GM12878 (cell line): Measurements from ENCODE around the gene DYNLT2. TPM values are rescaled to one million over a fixed set of nuclear protein-coding genes. Genes with fewer than 3 reads are reported as not detected.

ENCODE experiments used
- CBX5 ChIP-seq: sonication (generic); IDR thresholded peaks from 2 replicates; pipeline ENCODE4 v1.6.1; 2016; ENCODE audit warnings: low read depth, moderate library complexity, mild to moderate bottlenecking, inconsistent platforms
- CEBPZ ChIP-seq: fragments of 150-350 bp; IDR thresholded peaks from 2 replicates; pipeline ENCODE4 v1.6.1; 2016; ENCODE audit warnings: low read depth, low read length
- CHD4 ChIP-seq: fragments of 200-600 bp; sonication (generic); IDR thresholded peaks from 2 replicates; pipeline ENCODE4 v1.6.1; 2016; ENCODE audit warnings: mild to moderate bottlenecking
- E4F1 ChIP-seq: fragments of 450-650 bp; IDR thresholded peaks from 2 replicates; pipeline ENCODE4 v1.6.1; 2018; ENCODE audit warnings: borderline replicate concordance, mild to moderate bottlenecking; ENCODE audit not compliant: partially characterized antibody
- ETV6 ChIP-seq, 2 experiments: fragments of 450-650 bp in 1 of 2; IDR thresholded peaks in 1 of 2; conservative IDR thresholded peaks in 1 of 2; 2 replicates each; pipeline ENCODE4 v1.6.1; 2014; ENCODE audit warnings: antibody characterized with exemption in 1 of 2, borderline replicate concordance in 1 of 2, low read depth in 1 of 2, mild to moderate bottlenecking in 1 of 2, moderate library complexity in 1 of 2
- IKZF2 ChIP-seq, 2 experiments: fragments of 450-650 bp; IDR thresholded peaks; 2 replicates each; pipeline ENCODE4 v1.6.1; 2017; ENCODE audit warnings: mild to moderate bottlenecking in 2 of 2, moderate library complexity in 2 of 2
- JUNB ChIP-seq: IDR thresholded peaks from 2 replicates; pipeline ENCODE4 v1.6.1; 2016; ENCODE audit warnings: antibody characterized with exemption, mild to moderate bottlenecking
- MEF2B ChIP-seq: fragments of 450-650 bp; IDR thresholded peaks from 2 replicates; pipeline ENCODE4 v1.6.1; 2018; ENCODE audit warnings: mild to moderate bottlenecking, moderate library complexity; ENCODE audit not compliant: partially characterized antibody, poor library complexity, severe bottlenecking
- NFIC ChIP-seq: IDR thresholded peaks from 2 replicates; pipeline ENCODE4 v1.6.1; 2012; ENCODE audit warnings: low read depth, mild to moderate bottlenecking, inconsistent platforms, low read length, moderate library complexity
- NR2C2 ChIP-seq: IDR thresholded peaks from 2 replicates; pipeline ENCODE4 v1.6.1; 2011; ENCODE audit warnings: borderline replicate concordance, low read depth; ENCODE audit not compliant: control insufficient read depth, insufficient read length
- RCOR1 ChIP-seq: conservative IDR thresholded peaks from 2 replicates; pipeline ENCODE4 v1.6.1; 2012; ENCODE audit warnings: low read depth, low read length, improper control_type of control experiment
- SMAD5 ChIP-seq: IDR thresholded peaks from 2 replicates; pipeline ENCODE4 v1.6.1; 2016; ENCODE audit warnings: antibody characterized with exemption, low read depth
- SREBF1 ChIP-seq: IDR thresholded peaks from 2 replicates; pipeline ENCODE4 v1.6.1; 2012; ENCODE audit warnings: mild to moderate bottlenecking, low read length
- SUPT20H ChIP-seq: IDR thresholded peaks from 2 replicates; pipeline ENCODE4 v1.6.1; 2011; ENCODE audit warnings: low read depth, mild to moderate bottlenecking, low read length, moderate library complexity, borderline replicate concordance; ENCODE audit not compliant: control insufficient read depth
- TARDBP ChIP-seq: IDR thresholded peaks from 2 replicates; pipeline ENCODE4 v1.6.1; 2016; ENCODE audit warnings: borderline replicate concordance
- YBX1 ChIP-seq: fragments of 450-650 bp; IDR thresholded peaks from 2 replicates; pipeline ENCODE4 v1.6.1; 2016; ENCODE audit warnings: antibody characterized with exemption
- ZNF622 ChIP-seq: fragments of 450-650 bp; IDR thresholded peaks from 2 replicates; pipeline ENCODE4 v1.6.1; 2017; ENCODE audit warnings: mild to moderate bottlenecking, inconsistent platforms
- polyA plus RNA-seq, 11 experiments: library from polyadenylated mRNA; depleted of rRNA in 4 of 11; unstranded in 6 of 11; stranded (reverse) in 5 of 11; fragments of >200 nt; fragmentation: Nextera tagmentation in 4 of 11; fragmentation: Illumina TruSeq in 1 of 11; extraction: Ambion mirVana in 4 of 11; extraction: Trizol in 1 of 11; gene quantifications; 1 replicate in 1 of 11; 2 replicates in 10 of 11; pipeline versions ENCODE4 v1.2.1 to v1.2.3, GENCODE V29; 2011 to 2016; ENCODE audit warnings: inconsistent platforms in 2 of 11, missing spikeins in 2 of 11, low read depth in 1 of 11
- total RNA-seq, 4 experiments: library from RNA; depleted of rRNA in 3 of 4; stranded (reverse); fragments of >200 nt in 3 of 4; fragmentation: Illumina TruSeq in 1 of 4; extraction: Trizol in 1 of 4; gene quantifications; 2 replicates each; pipeline versions ENCODE4 v1.2.1 to v1.2.3, GENCODE V29; 2013 to 2021
- TF ChIP-seq, protein P1 (sequence below): fragments of 450-650 bp; IDR thresholded peaks from 2 replicates; pipeline ENCODE4 v1.6.1; 2016; ENCODE audit warnings: mild to moderate bottlenecking
- TF ChIP-seq, protein P2 (sequence below): IDR thresholded peaks from 2 replicates; pipeline ENCODE4 v1.6.1; 2012; ENCODE audit warnings: mild to moderate bottlenecking, low read depth, low read length

DYNLT2 gene
- total and polyA plus RNA-seq, 10 of the 15 experiments (the other 5 are each of a cell fraction or from before 2014, with no cell fraction given), result 2.2 to 5.9 (median 5.4) TPM

DNA sequence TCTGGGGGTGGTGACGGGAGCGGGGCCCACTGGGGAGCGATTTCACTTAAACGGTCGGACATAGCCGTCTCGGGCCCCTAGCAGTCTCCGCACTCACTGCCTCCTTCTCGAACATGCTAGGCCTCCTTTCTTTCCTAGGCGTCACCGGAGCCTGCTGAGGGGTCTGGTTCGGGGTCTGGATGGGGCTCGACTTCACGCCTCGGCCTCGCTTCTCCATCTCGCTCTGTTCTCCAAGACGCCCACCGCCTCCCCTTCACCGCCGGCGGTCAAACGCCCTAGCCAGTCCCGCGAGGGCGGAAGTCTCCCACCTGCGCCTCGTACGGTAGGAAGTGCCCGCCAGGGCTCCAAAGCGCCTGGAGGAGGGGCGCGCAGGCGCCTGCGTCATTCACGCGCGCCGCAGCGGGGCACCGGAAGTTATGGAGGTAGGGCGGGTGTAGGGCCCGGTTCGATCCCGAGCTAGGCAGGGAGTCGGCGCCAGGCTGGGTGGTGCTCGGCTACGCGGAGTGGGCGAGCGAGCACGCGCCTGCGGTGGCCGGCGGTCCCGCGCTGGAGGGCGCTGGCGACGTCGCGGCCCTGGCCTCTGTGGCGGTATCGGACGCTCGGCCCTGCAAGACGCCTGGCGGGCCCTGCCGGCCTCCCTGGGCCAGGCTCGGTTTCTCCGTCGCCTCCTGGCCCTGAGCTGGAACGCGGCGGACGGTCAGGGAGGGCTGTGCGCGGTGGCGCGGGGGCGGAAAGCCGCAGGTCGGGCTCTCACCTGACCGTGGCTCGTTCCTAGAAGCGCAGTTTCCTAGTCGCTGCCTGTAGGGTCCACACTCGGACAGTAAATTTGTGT is at the start of gene DYNLT2, which contains the start of gene ERMARD (continued):
- TF ChIP-seq E4F1, result peak; percentile 71
- TF ChIP-seq, protein P1, sequence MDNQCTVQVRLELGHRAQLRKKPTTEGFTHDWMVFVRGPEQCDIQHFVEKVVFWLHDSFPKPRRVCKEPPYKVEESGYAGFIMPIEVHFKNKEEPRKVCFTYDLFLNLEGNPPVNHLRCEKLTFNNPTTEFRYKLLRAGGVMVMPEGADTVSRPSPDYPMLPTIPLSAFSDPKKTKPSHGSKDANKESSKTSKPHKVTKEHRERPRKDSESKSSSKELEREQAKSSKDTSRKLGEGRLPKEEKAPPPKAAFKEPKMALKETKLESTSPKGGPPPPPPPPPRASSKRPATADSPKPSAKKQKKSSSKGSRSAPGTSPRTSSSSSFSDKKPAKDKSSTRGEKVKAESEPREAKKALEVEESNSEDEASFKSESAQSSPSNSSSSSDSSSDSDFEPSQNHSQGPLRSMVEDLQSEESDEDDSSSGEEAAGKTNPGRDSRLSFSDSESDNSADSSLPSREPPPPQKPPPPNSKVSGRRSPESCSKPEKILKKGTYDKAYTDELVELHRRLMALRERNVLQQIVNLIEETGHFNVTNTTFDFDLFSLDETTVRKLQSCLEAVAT, result peak; percentile 55; the same call in 1 of the 2 replicates
- TF ChIP-seq CBX5, result no peak
- peak; percentile 90 for TF ChIP-seq SMAD5
- TF ChIP-seq CEBPZ, result no peak
- no peak for TF ChIP-seq RCOR1
- TF ChIP-seq MEF2B, result peak; percentile 19
- no peak for TF ChIP-seq IKZF2 (IDR thresholded peaks at IDR 0.05)
- TF ChIP-seq JUNB, result no peak
- peak; percentile 88 for TF ChIP-seq TARDBP
- no peak for TF ChIP-seq ZNF622
- 0 out of 4 replicates have a peak, but pooled peaks of 1 of the 2 experiments have one; percentile 60 for TF ChIP-seq ETV6 (conservative IDR thresholded peaks at IDR 0.05 in 1 of 2, IDR thresholded peaks at IDR 0.05 in 1 of 2; ENCODE audit: borderline replicate concordance in 1 of 2, low read depth in 1 of 2)
- TF ChIP-seq, protein P2, sequence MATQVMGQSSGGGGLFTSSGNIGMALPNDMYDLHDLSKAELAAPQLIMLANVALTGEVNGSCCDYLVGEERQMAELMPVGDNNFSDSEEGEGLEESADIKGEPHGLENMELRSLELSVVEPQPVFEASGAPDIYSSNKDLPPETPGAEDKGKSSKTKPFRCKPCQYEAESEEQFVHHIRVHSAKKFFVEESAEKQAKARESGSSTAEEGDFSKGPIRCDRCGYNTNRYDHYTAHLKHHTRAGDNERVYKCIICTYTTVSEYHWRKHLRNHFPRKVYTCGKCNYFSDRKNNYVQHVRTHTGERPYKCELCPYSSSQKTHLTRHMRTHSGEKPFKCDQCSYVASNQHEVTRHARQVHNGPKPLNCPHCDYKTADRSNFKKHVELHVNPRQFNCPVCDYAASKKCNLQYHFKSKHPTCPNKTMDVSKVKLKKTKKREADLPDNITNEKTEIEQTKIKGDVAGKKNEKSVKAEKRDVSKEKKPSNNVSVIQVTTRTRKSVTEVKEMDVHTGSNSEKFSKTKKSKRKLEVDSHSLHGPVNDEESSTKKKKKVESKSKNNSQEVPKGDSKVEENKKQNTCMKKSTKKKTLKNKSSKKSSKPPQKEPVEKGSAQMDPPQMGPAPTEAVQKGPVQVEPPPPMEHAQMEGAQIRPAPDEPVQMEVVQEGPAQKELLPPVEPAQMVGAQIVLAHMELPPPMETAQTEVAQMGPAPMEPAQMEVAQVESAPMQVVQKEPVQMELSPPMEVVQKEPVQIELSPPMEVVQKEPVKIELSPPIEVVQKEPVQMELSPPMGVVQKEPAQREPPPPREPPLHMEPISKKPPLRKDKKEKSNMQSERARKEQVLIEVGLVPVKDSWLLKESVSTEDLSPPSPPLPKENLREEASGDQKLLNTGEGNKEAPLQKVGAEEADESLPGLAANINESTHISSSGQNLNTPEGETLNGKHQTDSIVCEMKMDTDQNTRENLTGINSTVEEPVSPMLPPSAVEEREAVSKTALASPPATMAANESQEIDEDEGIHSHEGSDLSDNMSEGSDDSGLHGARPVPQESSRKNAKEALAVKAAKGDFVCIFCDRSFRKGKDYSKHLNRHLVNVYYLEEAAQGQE, result no peak
- TF ChIP-seq CHD4, result no peak
- no peak for TF ChIP-seq NFIC
- TF ChIP-seq SREBF1, result no peak
- no peak for TF ChIP-seq NR2C2
- no peak for TF ChIP-seq YBX1
- no peak for TF ChIP-seq SUPT20H
